IMR-90 (cell line): ENCODE measurements around the gene RXFP4. TPM values are rescaled to one million over a fixed set of nuclear protein-coding genes. Genes with fewer than 3 reads are reported as not detected.

Source experiments
- ATAC-seq: fragments of 200-7000 bp; cut with Tn5 transposase; 2 replicates; pipeline ENCODE4 v1.9.1; 2020; ENCODE audit warnings: low read depth, mild to moderate bottlenecking, moderate library complexity
- BruUV-seq: library from RNA; stranded (reverse); fragments of 400-500 nt; replicated peaks from 2 replicates; lab custom pipeline; 2021; lab: Mats Ljungman, UMichigan
- CTCF ChIA-PET: fragments of 300-600 bp; formaldehyde crosslinking; extraction: SDS; loops from one replicate; lab custom pipeline; 2021; ENCODE audit warnings: antibody characterized with exemption; lab: Yijun Ruan, JAX
- POLR2A ChIA-PET: fragments of 300-600 bp; sonication (Branson Sonifier 250); formaldehyde crosslinking; loops from one replicate; lab custom pipeline; 2022; ENCODE audit warnings: antibody characterized with exemption; ENCODE audit not compliant: unreplicated experiment; lab: Charles Lee
- DNase-seq: peaks from one replicate; pipeline ENCODE4 v3.0.0; 2013
- H2AFZ ChIP-seq: replicated peaks from 2 replicates; pipeline ENCODE3; 2013; ENCODE audit warnings: low read length, mild to moderate bottlenecking; ENCODE audit not compliant: poor library complexity
- H2AK5ac ChIP-seq: 2 replicates; pipeline ENCODE4 v1.6.1; 2013; ENCODE audit warnings: low read depth, low read length, inconsistent platforms
- H2AK9ac ChIP-seq: replicated peaks from 2 replicates; pipeline ENCODE3; 2013; ENCODE audit warnings: mild to moderate bottlenecking, low read depth, low read length, moderate library complexity; ENCODE audit not compliant: poor library complexity
- H2BK120ac ChIP-seq: 2 replicates; pipeline ENCODE4 v1.6.1; 2013; ENCODE audit warnings: low read depth, low read length, inconsistent platforms
- H2BK15ac ChIP-seq: 3 replicates; pipeline ENCODE4 v1.6.1; 2013; ENCODE audit warnings: low read depth, low read length, inconsistent platforms
- H2BK20ac ChIP-seq: 2 replicates; pipeline ENCODE4 v1.6.1; 2013; ENCODE audit warnings: low read depth, mild to moderate bottlenecking, inconsistent platforms, low read length, moderate library complexity
- H2BK5ac ChIP-seq: 2 replicates; pipeline ENCODE4 v1.6.1; 2013; ENCODE audit warnings: mild to moderate bottlenecking, low read depth, low read length, inconsistent platforms; ENCODE audit not compliant: poor library complexity, severe bottlenecking
- H3K14ac ChIP-seq: replicated peaks from 2 replicates; pipeline ENCODE4 v1.6.1; 2013; ENCODE audit warnings: low read depth, low read length, inconsistent platforms
- H3K18ac ChIP-seq: 2 replicates; pipeline ENCODE4 v1.6.1; 2013; ENCODE audit warnings: low read depth, low read length, control low read depth
- H3K23ac ChIP-seq: 2 replicates; pipeline ENCODE4 v1.6.1; 2013; ENCODE audit warnings: low read depth, low read length, inconsistent platforms
- H3K27ac ChIP-seq: 2 replicates; pipeline ENCODE4 v1.5.1; 2013; ENCODE audit warnings: mild to moderate bottlenecking, control low read depth, low read length; ENCODE audit not compliant: insufficient read depth
- H3K27me3 ChIP-seq: 2 replicates; pipeline ENCODE4 v1.6.1; 2013; ENCODE audit warnings: low read length; ENCODE audit not compliant: control insufficient read depth, insufficient read depth
- H3K36me3 ChIP-seq: 2 replicates; pipeline ENCODE4 v1.6.1; 2013; ENCODE audit warnings: low read length, mixed read lengths; ENCODE audit not compliant: control insufficient read depth, insufficient read depth
- H3K4ac ChIP-seq: 2 replicates; pipeline ENCODE4 v1.6.1; 2013; ENCODE audit warnings: low read depth, low read length, inconsistent platforms
- H3K4me1 ChIP-seq: 2 replicates; pipeline ENCODE4 v1.6.1; 2013; ENCODE audit warnings: low read length, mixed read lengths; ENCODE audit not compliant: control insufficient read depth, insufficient read depth
- H3K4me2 ChIP-seq: 2 replicates; pipeline ENCODE4 v1.6.1; 2013; ENCODE audit warnings: low read depth, mild to moderate bottlenecking, control low read depth, low read length, moderate library complexity
- H3K4me3 ChIP-seq: 2 replicates; pipeline ENCODE4 v1.5.1; 2013; ENCODE audit warnings: low read depth, mild to moderate bottlenecking, control low read depth, low read length, moderate library complexity; ENCODE audit not compliant: insufficient read depth
- H3K56ac ChIP-seq: 2 replicates; pipeline ENCODE4 v1.6.1; 2013; ENCODE audit warnings: low read length, inconsistent platforms; ENCODE audit not compliant: insufficient read depth; ENCODE audit errors: extremely low read depth
- H3K79me1 ChIP-seq, 2 experiments: 2 replicates each; pipeline ENCODE4 v1.6.1; 2013; ENCODE audit warnings: low read length in 2 of 2, inconsistent platforms in 1 of 2, low read depth in 1 of 2
- H3K9ac ChIP-seq: 2 replicates; pipeline ENCODE4 v1.6.1; 2013; ENCODE audit warnings: low read depth, low read length, control low read depth
- H3K9me1 ChIP-seq: 2 replicates; pipeline ENCODE4 v1.6.1; 2013; ENCODE audit warnings: low read length, inconsistent platforms; ENCODE audit not compliant: insufficient read depth
- H3K9me3 ChIP-seq: 2 replicates; pipeline ENCODE4 v1.6.1; 2013; ENCODE audit warnings: low read length; ENCODE audit not compliant: control insufficient read depth, insufficient read depth
- H4K20me1 ChIP-seq: 2 replicates; pipeline ENCODE4 v1.6.1; 2013; ENCODE audit warnings: low read length, inconsistent platforms; ENCODE audit not compliant: insufficient read depth
- H4K5ac ChIP-seq: 2 replicates; pipeline ENCODE4 v1.6.1; 2013; ENCODE audit warnings: mild to moderate bottlenecking, low read depth, low read length, control low read depth
- H4K8ac ChIP-seq, 2 experiments: 2 replicates each; pipeline ENCODE4 v1.6.1; 2013; ENCODE audit warnings: low read depth in 2 of 2, low read length in 2 of 2, control low read depth in 1 of 2, inconsistent platforms in 1 of 2
- H4K91ac ChIP-seq: 2 replicates; pipeline ENCODE4 v1.6.1; 2013; ENCODE audit warnings: low read depth, low read length, inconsistent platforms; ENCODE audit not compliant: insufficient read depth
- RCOR1 ChIP-seq: IDR thresholded peaks from 2 replicates; pipeline ENCODE4 v1.6.1; 2012; ENCODE audit warnings: mild to moderate bottlenecking, low read length, improper control_type of control experiment; ENCODE audit not compliant: insufficient replicate concordance
- WGBS, 2 experiments: methylation state at CpG; one replicate each; pipeline versions ENCODE4 v1.1.5 to v1.1.7; 2013; ENCODE audit warnings: missing lambda C conversion rate in 2 of 2; ENCODE audit not compliant: insufficient read length in 1 of 2; ENCODE audit errors: extremely low coverage in 2 of 2; 5-methylcytosine and 5-hydroxymethylcytosine counted together
- dilution Hi-C: fragments of 300-500 bp; cut with HindIII; formaldehyde crosslinking; loops from one replicate; pipeline ENCODE4 v1.14.3; 2018; ENCODE audit warnings: low sequenced_read_pairs; ENCODE audit not compliant: unreplicated experiment
- in situ Hi-C: fragments of 300-500 bp; cut with MboI; formaldehyde crosslinking; loops from 3 replicates; pipeline ENCODE4 v1.14.3; 2019; ENCODE audit warnings: low sequenced_read_pairs, inconsistent platforms, mixed read lengths
- intact Hi-C: fragments of 100-400 bp; cut with micrococcal nuclease; formaldehyde crosslinking; loops from 2 replicates; pipeline ENCODE4 v1.10.0; 2022
- polyA plus RNA-seq, 3 experiments: library from polyadenylated mRNA; depleted of rRNA; stranded (reverse); fragments of >200 nt; gene quantifications; 2 replicates each; pipeline ENCODE4 v1.2.3, GENCODE V29; 2012; ENCODE audit warnings: low replicate concordance in 1 of 3
- total RNA-seq: library from RNA; depleted of rRNA; stranded (reverse); fragments of >200 nt; gene quantifications from 2 replicates; pipeline ENCODE4 v1.2.3, GENCODE V29; 2012

RXFP4 gene
- total and polyA plus RNA-seq, 2 of the 4 experiments (the other 2 are of a cell fraction): not detected

DNA sequence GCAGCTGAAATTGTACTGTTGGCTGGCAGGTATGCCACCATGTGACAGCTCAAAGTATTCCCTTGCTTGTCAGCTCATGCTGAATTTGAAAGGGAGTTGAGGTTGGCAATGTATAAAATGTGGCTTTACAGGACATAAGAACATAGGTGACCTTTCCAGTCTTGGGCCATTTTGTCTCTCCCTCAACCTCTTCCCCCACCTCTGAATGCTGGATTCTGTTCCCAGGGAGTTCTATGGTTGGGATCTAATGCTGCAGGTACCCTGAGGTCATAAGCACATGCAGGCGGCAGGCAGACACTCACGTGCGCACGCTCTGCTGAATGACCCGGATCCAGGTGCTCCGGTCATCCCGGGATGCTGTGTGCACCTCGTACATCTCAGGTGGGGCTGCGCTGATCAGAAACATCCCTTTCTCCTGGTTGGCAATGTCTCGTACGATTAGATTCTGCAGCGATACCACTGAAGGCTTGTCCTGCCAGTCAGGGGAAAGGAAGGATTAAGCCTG, 16.0 kb downstream of the RXFP4 start:
- 92% methylated on average over 9 of the region's 12 CpGs; no CpG with 5 or more reads in 1 of the 2 experiments for WGBS, 2 experiments
- H3K4ac ChIP-seq: no peak overlapping the region
- in situ Hi-C loops: no loop called here
- H3K14ac ChIP-seq: no peak overlapping the region
- no peak overlapping the region for H4K91ac ChIP-seq
- H3K79me1 ChIP-seq: peaks cover 34 to 68% of the 10 kb centered on the region in 2 experiments
- peaks cover 78% of the 10 kb centered on the region for H3K36me3 ChIP-seq
- no peak overlapping the region for H3K56ac ChIP-seq
- no peak overlapping the region for H2BK5ac ChIP-seq
- BruUV-seq: no TSS peak
- H2AK5ac ChIP-seq: no peak overlapping the region
- H3K4me1 ChIP-seq: peaks cover 7% of the 10 kb centered on the region
- H2AK9ac ChIP-seq: no peak overlapping the region
- H3K27ac ChIP-seq: no peak overlapping the region
- H3K9ac ChIP-seq: no peak overlapping the region
- intact Hi-C loops: no loop called here
- no peaks in the 10 kb centered on the region for H3K9me3 ChIP-seq
- no peak overlapping the region for H4K8ac ChIP-seq
- no peak overlapping the region for H2AFZ ChIP-seq
- H3K27me3 ChIP-seq: no peaks in the 10 kb centered on the region
- H3K9me1 ChIP-seq: 0 out of 2 replicates have a peak, but pooled peaks cover 7% of the 10 kb centered on the region
- H2BK20ac ChIP-seq: no peak overlapping the region
- peaks cover 38% of the 10 kb centered on the region for H4K20me1 ChIP-seq
- DNase-seq: no peak
- POLR2A ChIA-PET: interaction anchor here (0.9 kb wide), 1 partner anchor 21 kb away, joined by 5 read pairs; the partner anchor contains the start of gene ARHGEF2
- H3K23ac ChIP-seq: no peak overlapping the region
- ATAC-seq: no peak
- H2BK120ac ChIP-seq: no peak overlapping the region
- TF ChIP-seq RCOR1: no peak
- CTCF ChIA-PET: no interaction called here
- dilution Hi-C loops: no loop called here
- no peak overlapping the region for H3K4me2 ChIP-seq
- H3K18ac ChIP-seq: no peak overlapping the region
- no peak overlapping the region for H4K5ac ChIP-seq
- H3K4me3 ChIP-seq: no peak overlapping the region
- H2BK15ac ChIP-seq: no peak overlapping the region
